ENCODE results near the gene TBL3. TPM values are rescaled to one million over a fixed set of nuclear protein-coding genes. Genes with fewer than 3 reads are reported as not detected.
A peak's percentile ranks its signal among the peaks of the same experiment; 100 is the strongest.

Gene TBL3
- total RNA-seq, 1 donor: 26.1 TPM

DNA sequence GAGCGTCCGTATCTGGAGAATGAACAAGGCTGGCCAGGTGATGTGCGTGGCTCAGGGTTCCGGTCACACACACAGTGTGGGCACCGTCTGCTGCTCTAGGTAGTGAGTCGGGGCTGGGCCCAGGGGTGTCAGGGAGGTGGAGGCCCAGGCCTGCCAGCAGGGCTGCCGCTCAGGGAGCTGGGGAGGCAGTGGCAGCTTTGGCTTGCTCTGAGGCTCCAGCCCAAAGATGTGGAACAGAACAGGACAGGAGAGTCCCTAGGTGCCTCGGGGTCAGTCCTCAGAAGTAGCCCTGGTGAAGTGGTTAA is 4.3 kb downstream of the TBL3 start:
- no peak overlapping the region for H3K4me2 ChIP-seq (ENCODE audit: insufficient read depth, low read length)
- no peak overlapping the region for H2AFZ ChIP-seq (ENCODE audit: low read length)
- DNase-seq (ENCODE audit: insufficient read length, low spot score, missing footprints): peak; percentile 72

GRCh38 chr16:1976951-1977874 is 5.4 kb downstream of the TBL3 start:
- TF ChIP-seq, protein P1, sequence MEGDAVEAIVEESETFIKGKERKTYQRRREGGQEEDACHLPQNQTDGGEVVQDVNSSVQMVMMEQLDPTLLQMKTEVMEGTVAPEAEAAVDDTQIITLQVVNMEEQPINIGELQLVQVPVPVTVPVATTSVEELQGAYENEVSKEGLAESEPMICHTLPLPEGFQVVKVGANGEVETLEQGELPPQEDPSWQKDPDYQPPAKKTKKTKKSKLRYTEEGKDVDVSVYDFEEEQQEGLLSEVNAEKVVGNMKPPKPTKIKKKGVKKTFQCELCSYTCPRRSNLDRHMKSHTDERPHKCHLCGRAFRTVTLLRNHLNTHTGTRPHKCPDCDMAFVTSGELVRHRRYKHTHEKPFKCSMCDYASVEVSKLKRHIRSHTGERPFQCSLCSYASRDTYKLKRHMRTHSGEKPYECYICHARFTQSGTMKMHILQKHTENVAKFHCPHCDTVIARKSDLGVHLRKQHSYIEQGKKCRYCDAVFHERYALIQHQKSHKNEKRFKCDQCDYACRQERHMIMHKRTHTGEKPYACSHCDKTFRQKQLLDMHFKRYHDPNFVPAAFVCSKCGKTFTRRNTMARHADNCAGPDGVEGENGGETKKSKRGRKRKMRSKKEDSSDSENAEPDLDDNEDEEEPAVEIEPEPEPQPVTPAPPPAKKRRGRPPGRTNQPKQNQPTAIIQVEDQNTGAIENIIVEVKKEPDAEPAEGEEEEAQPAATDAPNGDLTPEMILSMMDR (IDR thresholded peaks at IDR 0.05; ENCODE audit: extremely low read depth, low read depth, low read length): no peak
- H2AFZ ChIP-seq (ENCODE audit: low read length): no peak overlapping the region
- H4K20me1 ChIP-seq (ENCODE audit: insufficient read depth, low read length): peaks cover 20% of the 10 kb centered on the region
- DNase-seq (ENCODE audit: insufficient read length, low spot score, missing footprints): peak; percentile 86
- peaks cover 5% of the 10 kb centered on the region for H3K4me1 ChIP-seq (ENCODE audit: insufficient read depth, low read length)
- H3K4me2 ChIP-seq (ENCODE audit: insufficient read depth, low read length): no peak overlapping the region
- H3K27ac ChIP-seq (ENCODE audit: low read depth, low read length): no peak overlapping the region
- peaks cover 20% of the 10 kb centered on the region for H3K79me2 ChIP-seq (ENCODE audit: insufficient read depth, low read length)
- H3K4me3 ChIP-seq (ENCODE audit: insufficient read depth, low read length): no peak overlapping the region
- no peaks in the 10 kb centered on the region for H3K9me3 ChIP-seq (ENCODE audit: low read depth, low read length)
- peaks cover 29% of the 10 kb centered on the region for H3K27me3 ChIP-seq (ENCODE audit: insufficient read depth, low read length)
- H3K36me3 ChIP-seq (ENCODE audit: insufficient read depth, low read length): peaks cover 26% of the 10 kb centered on the region

More for the DNA sequence above, 4.3 kb downstream of the TBL3 start:
- Histone ChIP-seq H3K36me3 (ENCODE audit: insufficient read depth, low read length) (peaks cover 26% of the 10 kb centered on the region), H3K79me2 (ENCODE audit: insufficient read depth, low read length) (peaks cover 23% of the 10 kb centered on the region), H4K20me1 (ENCODE audit: insufficient read depth, low read length) (peaks cover 15% of the 10 kb centered on the region), H3K4me3 (ENCODE audit: insufficient read depth, low read length) (no peak overlapping the region), H3K27me3 (ENCODE audit: insufficient read depth, low read length) (peaks cover 18% of the 10 kb centered on the region), H3K9me3 (ENCODE audit: low read depth, low read length) (no peaks in the 10 kb centered on the region), H3K4me1 (ENCODE audit: insufficient read depth, low read length) (peaks cover 5% of the 10 kb centered on the region), H3K27ac (ENCODE audit: low read depth, low read length) (no peak overlapping the region)
- TF ChIP-seq, protein P1 (IDR thresholded peaks at IDR 0.05; ENCODE audit: extremely low read depth, low read depth, low read length): no peak

- TF ChIP-seq, protein P1 (IDR thresholded peaks at IDR 0.05; ENCODE audit: extremely low read depth, low read depth, low read length): no peak
- Histone ChIP-seq H3K4me3 (ENCODE audit: insufficient read depth, low read length) (no peak overlapping the region), H3K79me2 (ENCODE audit: insufficient read depth, low read length) (peaks cover 13% of the 10 kb centered on the region), H3K4me2 (ENCODE audit: insufficient read depth, low read length) (no peak overlapping the region), H3K4me1 (ENCODE audit: insufficient read depth, low read length) (peaks cover 1% of the 10 kb centered on the region), H3K27ac (ENCODE audit: low read depth, low read length) (no peak overlapping the region), H3K27me3 (ENCODE audit: insufficient read depth, low read length) (peaks cover 36% of the 10 kb centered on the region), H3K9me3 (ENCODE audit: low read depth, low read length) (no peaks in the 10 kb centered on the region), H4K20me1 (ENCODE audit: insufficient read depth, low read length) (peaks cover 20% of the 10 kb centered on the region), H2AFZ (ENCODE audit: low read length) (no peak overlapping the region), H3K36me3 (ENCODE audit: insufficient read depth, low read length) (peaks cover 26% of the 10 kb centered on the region)
- DNase-seq (ENCODE audit: insufficient read length, low spot score, missing footprints): no peak
Measured at GRCh38 chr16:1977875-1978268, 6.0 kb downstream of the TBL3 start.

DNA sequence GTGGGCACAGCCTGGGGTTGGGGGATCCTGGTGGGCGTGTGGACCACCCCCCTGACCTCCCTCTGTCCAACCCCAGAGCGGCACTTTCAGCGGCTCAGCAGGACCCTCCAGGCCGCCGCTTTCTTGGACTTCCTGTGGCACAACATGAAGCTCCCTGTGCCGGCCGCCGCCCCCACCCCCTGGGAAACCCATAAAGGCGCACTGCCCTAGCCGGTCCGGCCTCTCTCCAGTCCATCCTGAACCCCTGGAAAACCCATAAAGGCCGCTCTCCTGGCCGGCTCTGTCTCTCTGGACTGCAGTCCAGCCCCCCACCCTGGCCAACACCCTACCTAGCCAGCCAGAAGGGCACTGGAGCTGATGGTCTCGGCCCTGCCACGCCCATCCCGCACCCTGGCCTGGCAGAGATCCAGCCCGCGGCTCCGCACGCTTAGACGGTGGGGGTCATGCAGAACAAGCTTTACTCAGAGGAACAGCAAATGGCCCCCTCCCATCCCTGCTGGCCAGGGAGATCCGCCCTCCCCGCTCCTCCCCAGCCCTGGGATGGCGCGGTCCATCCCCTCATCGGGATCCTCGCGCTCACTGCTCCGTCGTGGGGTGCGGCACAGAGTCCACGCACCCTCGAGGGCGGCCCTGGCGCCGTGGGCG is 6.7 kb downstream of the TBL3 start:
- TF ChIP-seq, protein P1 (IDR thresholded peaks at IDR 0.05; ENCODE audit: extremely low read depth, low read depth, low read length): no peak
- DNase-seq (ENCODE audit: insufficient read length, low spot score, missing footprints): no peak
- H3K27ac ChIP-seq (ENCODE audit: low read depth, low read length): no peak overlapping the region
- peaks cover 8% of the 10 kb centered on the region for H3K79me2 ChIP-seq (ENCODE audit: insufficient read depth, low read length)
- no peaks in the 10 kb centered on the region for H3K9me3 ChIP-seq (ENCODE audit: low read depth, low read length)
- H4K20me1 ChIP-seq (ENCODE audit: insufficient read depth, low read length): peaks cover 20% of the 10 kb centered on the region
- H3K4me3 ChIP-seq (ENCODE audit: insufficient read depth, low read length): no peak overlapping the region
- H3K27me3 ChIP-seq (ENCODE audit: insufficient read depth, low read length): peaks cover 39% of the 10 kb centered on the region
- no peak overlapping the region for H3K4me2 ChIP-seq (ENCODE audit: insufficient read depth, low read length)
- no peak overlapping the region for H2AFZ ChIP-seq (ENCODE audit: low read length)
- peaks cover 26% of the 10 kb centered on the region for H3K36me3 ChIP-seq (ENCODE audit: insufficient read depth, low read length)
- no peaks in the 10 kb centered on the region for H3K4me1 ChIP-seq (ENCODE audit: insufficient read depth, low read length)

Data from osteoblast (primary cell).